ENCODE results near the gene POU5F1.

POU5F1 gene

GRCh38 chr6:31138982-31139381 lies 31.5 kb downstream of the POU5F1 start, which contains the start of gene PSORS1C2:
Gene PSORS1C2, minus strand, starts transcription at chr6:31139066. Its CDS starts 40 bp downstream, at chr6:31139026.
- DNase-seq = no peak

GRCh38 chr6:31135710-31136109 lies 34.8 kb downstream of the POU5F1 start:
- no peak for DNase-seq

GRCh38 chr6:31132806-31133205 lies 37.7 kb downstream of the POU5F1 start:
- no peak for DNase-seq

- no peak for DNase-seq
Observed at GRCh38 chr6:31131595-31131994, 38.9 kb downstream of the POU5F1 start.

- no peak for DNase-seq
Observed at GRCh38 chr6:31130751-31131150, 39.7 kb downstream of the POU5F1 start.

- DNase-seq = no peak
Observed at GRCh38 chr6:31129130-31129529, 41.4 kb downstream of the POU5F1 start.

GRCh38 chr6:31128093-31128676 lies 42.3 kb downstream of the POU5F1 start:
- DNase-seq = no peak

- DNase-seq = no peak
Observed at GRCh38 chr6:31126396-31127175, 43.9 kb downstream of the POU5F1 start.

GRCh38 chr6:31125586-31126363 lies 44.7 kb downstream of the POU5F1 start:
- DNase-seq = no peak

- DNase-seq = no peak
Observed at GRCh38 chr6:31125162-31125561, 45.3 kb downstream of the POU5F1 start.

- DNase-seq = no peak
Observed at GRCh38 chr6:31122791-31123706, 47.4 kb downstream of the POU5F1 start.

GRCh38 chr6:31121131-31121790 lies 49.2 kb downstream of the POU5F1 start:
- no peak for DNase-seq

- DNase-seq = no peak
Observed at GRCh38 chr6:31120151-31120915, 50.1 kb downstream of the POU5F1 start, which contains the start of gene CDSN. Gene CDSN, minus strand, starts transcription at chr6:31120446. Its CDS starts 27 bp downstream, at chr6:31120419.

- no peak for DNase-seq
Observed at GRCh38 chr6:31118178-31118577, 52.3 kb downstream of the POU5F1 start.

- no peak for DNase-seq
Observed at GRCh38 chr6:31116661-31117385, 53.7 kb downstream of the POU5F1 start.

- no peak for DNase-seq
Observed at GRCh38 chr6:31115941-31116560, 54.4 kb downstream of the POU5F1 start.

- DNase-seq = no peak
Observed at GRCh38 chr6:31114970-31115849, 55.3 kb downstream of the POU5F1 start.

GRCh38 chr6:31114541-31114878 lies 56.0 kb downstream of the POU5F1 start, which contains the start of gene PSORS1C1:
Gene PSORS1C1, plus strand, starts transcription at chr6:31114800. Its CDS starts 14,833 bp downstream, at chr6:31129633.
- DNase-seq = no peak

All from NCI-H526 treated with DMSO at 0.1 percent for 48 hours (cell line).